GM12873 (cell line): ENCODE results near the gene HSPA9.
A peak's percentile ranks its signal among the peaks of the same experiment; 100 is the strongest.

ENCODE experiments used
- CTCF ChIP-seq: IDR thresholded peaks from 2 replicates; pipeline ENCODE4 v1.5.1; 2012; ENCODE audit warnings: low read depth, mild to moderate bottlenecking, moderate library complexity, low read length, control low read depth; ENCODE audit not compliant: insufficient read depth; ENCODE audit errors: missing control alignments

The HSPA9 gene

GRCh38 chr5:138594305-138595058 is 19.3 kb upstream of the HSPA9 start:
- peak; percentile 46 for TF ChIP-seq CTCF

GRCh38 chr5:138588013-138588788 is 13.0 kb upstream of the HSPA9 start:
- no peak for TF ChIP-seq CTCF

GRCh38 chr5:138585157-138585556 is 10.0 kb upstream of the HSPA9 start:
- no peak for TF ChIP-seq CTCF

- no peak for TF ChIP-seq CTCF
Measured at GRCh38 chr5:138583984-138584637, 8.9 kb upstream of the HSPA9 start.

- no peak for TF ChIP-seq CTCF
Measured at GRCh38 chr5:138582959-138583358, 7.8 kb upstream of the HSPA9 start.

GRCh38 chr5:138580777-138581176 is 5.6 kb upstream of the HSPA9 start:
- no peak for TF ChIP-seq CTCF

- TF ChIP-seq CTCF = no peak
Measured at GRCh38 chr5:138580001-138580400, 4.8 kb upstream of the HSPA9 start.
